HepG2 (cell line): ENCODE measurements around the gene DZANK1. TPM values are rescaled to one million over a fixed set of nuclear protein-coding genes. Genes with fewer than 3 reads are reported as not detected.

Experiments
- ETV6 ChIP-seq: sonication (generic); formaldehyde crosslinking; conservative IDR thresholded peaks from 2 replicates; pipeline ENCODE4 v1.4.0; 2020; ENCODE audit warnings: missing genetic modification reagents
- GTF3A ChIP-seq: sonication (generic); formaldehyde crosslinking; conservative IDR thresholded peaks from 2 replicates; pipeline ENCODE4 v1.4.0; 2020; ENCODE audit warnings: mild to moderate bottlenecking, missing genetic modification reagents
- IRF9 ChIP-seq: sonication (generic); formaldehyde crosslinking; IDR thresholded peaks from 2 replicates; pipeline ENCODE4 v1.8.0; 2022; ENCODE audit warnings: missing genetic modification reagents, mild to moderate bottlenecking, borderline replicate concordance
- KLF16 ChIP-seq, 2 experiments: sonication (generic) in 1 of 2; formaldehyde crosslinking in 1 of 2; IDR thresholded peaks; 2 replicates each; pipeline versions ENCODE4 v1.6.1 to v1.8.0; 2016 to 2023; ENCODE audit warnings: missing genetic modification reagents in 2 of 2, missing compliant biosample characterization in 1 of 2
- MED13 ChIP-seq: sonication (generic); formaldehyde crosslinking; IDR thresholded peaks from 2 replicates; pipeline ENCODE4 v1.5.0; 2020; ENCODE audit warnings: missing genetic modification reagents
- MIER2 ChIP-seq: IDR thresholded peaks from 2 replicates; pipeline ENCODE4 v1.6.1; 2016; ENCODE audit warnings: missing biosample characterization, missing genetic modification reagents
- NCOA2 ChIP-seq: sonication (generic); formaldehyde crosslinking; IDR thresholded peaks from 2 replicates; pipeline ENCODE4 v1.8.0; 2022; ENCODE audit warnings: inconsistent platforms
- PRDM10 ChIP-seq: sonication (generic); formaldehyde crosslinking; IDR thresholded peaks from 2 replicates; pipeline ENCODE4 v1.4.0; 2020; ENCODE audit warnings: low read depth, missing genetic modification reagents
- REPIN1 ChIP-seq: sonication (generic); formaldehyde crosslinking; IDR thresholded peaks from 2 replicates; pipeline ENCODE4 v1.8.0; 2022; ENCODE audit warnings: missing genetic modification reagents, low read depth, mild to moderate bottlenecking, borderline replicate concordance
- SRY ChIP-seq: sonication (generic); formaldehyde crosslinking; IDR thresholded peaks from 2 replicates; pipeline ENCODE4 v1.8.0; 2022; ENCODE audit warnings: mild to moderate bottlenecking, missing genetic modification reagents
- TGIF2 ChIP-seq: IDR thresholded peaks from 2 replicates; pipeline ENCODE4 v1.6.1; 2016; ENCODE audit warnings: control low read depth, missing compliant biosample characterization
- TSC22D2 ChIP-seq: sonication (generic); formaldehyde crosslinking; IDR thresholded peaks from 2 replicates; pipeline ENCODE4 v1.5.1; 2020; ENCODE audit warnings: missing genetic modification reagents, mild to moderate bottlenecking, borderline replicate concordance
- ZKSCAN5 ChIP-seq: sonication (generic); formaldehyde crosslinking; IDR thresholded peaks from 2 replicates; pipeline ENCODE4 v1.5.1; 2020; ENCODE audit warnings: mild to moderate bottlenecking, missing genetic modification reagents
- ZMAT3 ChIP-seq: sonication (generic); formaldehyde crosslinking; conservative IDR thresholded peaks from 2 replicates; pipeline ENCODE4 v1.7.0; 2021; ENCODE audit warnings: missing genetic modification reagents
- ZNF383 ChIP-seq: sonication (generic); formaldehyde crosslinking; IDR thresholded peaks from 2 replicates; pipeline ENCODE4 v1.4.0; 2020; ENCODE audit warnings: missing genetic modification reagents, mild to moderate bottlenecking, borderline replicate concordance
- ZNF572 ChIP-seq: sonication (generic); formaldehyde crosslinking; IDR thresholded peaks from 2 replicates; pipeline ENCODE4 v1.5.1; 2020; ENCODE audit warnings: mild to moderate bottlenecking, missing genetic modification reagents
- polyA plus RNA-seq, 8 experiments: library from polyadenylated mRNA; depleted of rRNA in 3 of 8; stranded (reverse) in 7 of 8; unstranded in 1 of 8; fragments of >200 nt; fragmentation: Illumina TruSeq in 4 of 8; extraction: Trizol in 4 of 8; gene quantifications; 2 replicates each; pipeline versions ENCODE4 v1.2.1 to v1.2.3, GENCODE V29; 2011 to 2016; ENCODE audit warnings: low read depth in 4 of 8, missing spikeins in 1 of 8, mixed read lengths in 1 of 8; ENCODE audit not compliant: insufficient read depth in 1 of 8
- total RNA-seq, 5 experiments: library from RNA; depleted of rRNA; stranded (reverse); fragments of >200 nt; fragmentation: Illumina TruSeq; extraction: Trizol; gene quantifications; 2 replicates each; pipeline ENCODE4 v1.2.3, GENCODE V29; 2016; ENCODE audit warnings: low read depth in 1 of 5
- TF ChIP-seq, protein P1 (sequence below): sonication (generic); formaldehyde crosslinking; IDR thresholded peaks from 2 replicates; pipeline ENCODE4 v1.4.0; 2020; ENCODE audit warnings: mild to moderate bottlenecking, low read depth, missing genetic modification reagents
- TF ChIP-seq, protein P2 (sequence below): sonication (generic); formaldehyde crosslinking; IDR thresholded peaks from 2 replicates; pipeline ENCODE4 v1.4.0; 2020; ENCODE audit warnings: missing genetic modification reagents
- TF ChIP-seq, protein P3 (sequence below): sonication (generic); formaldehyde crosslinking; IDR thresholded peaks from 2 replicates; pipeline ENCODE4 v1.5.0; 2020; ENCODE audit warnings: missing genetic modification reagents

DZANK1 gene
- total and polyA plus RNA-seq, 2 of the 13 experiments (the other 11 are each of a cell fraction or from before 2014, with no cell fraction given) = 1.6 to 3.2 TPM

GRCh38 chr20:18466894-18467730, at the start of gene DZANK1, which contains the start of gene POLR3F (continued):
- TF ChIP-seq PRDM10 (no peak; the same call in 1 of the 2 replicates), IRF9 (peak; percentile 90), MED13 (CRISPR knock-in tag) (peak; percentile 68; the same call in 1 of the 2 replicates), ZMAT3 (CRISPR knock-in tag) (peak; percentile 86), TSC22D2 (peak; percentile 30; the same call in 1 of the 2 replicates), TGIF2 (peak; percentile 83), ZNF572 (CRISPR knock-in tag) (no peak), ZKSCAN5 (CRISPR knock-in tag) (no peak), MIER2 (peak; percentile 66; the same call in 1 of the 2 replicates), GTF3A (CRISPR knock-in tag) (no peak), ETV6 (peak; percentile 83), REPIN1 (CRISPR knock-in tag) (peak; percentile 79; the same call in 1 of the 2 replicates), KLF16 (CRISPR knock-in tag; IDR thresholded peaks at IDR 0.05) (peak in 1 of 2 experiments; percentile 94; a peak in 2 of 4 replicates), NCOA2 (CRISPR knock-in tag) (no peak; the same call in 1 of the 2 replicates), ZNF383 (CRISPR knock-in tag) (no peak), SRY (CRISPR knock-in tag) (0 out of 2 replicates have a peak, but pooled peaks have one; percentile 17)
- TF ChIP-seq, protein P1, sequence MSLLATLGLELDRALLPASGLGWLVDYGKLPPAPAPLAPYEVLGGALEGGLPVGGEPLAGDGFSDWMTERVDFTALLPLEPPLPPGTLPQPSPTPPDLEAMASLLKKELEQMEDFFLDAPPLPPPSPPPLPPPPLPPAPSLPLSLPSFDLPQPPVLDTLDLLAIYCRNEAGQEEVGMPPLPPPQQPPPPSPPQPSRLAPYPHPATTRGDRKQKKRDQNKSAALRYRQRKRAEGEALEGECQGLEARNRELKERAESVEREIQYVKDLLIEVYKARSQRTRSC (CRISPR knock-in tag) = no peak
- TF ChIP-seq, protein P2, sequence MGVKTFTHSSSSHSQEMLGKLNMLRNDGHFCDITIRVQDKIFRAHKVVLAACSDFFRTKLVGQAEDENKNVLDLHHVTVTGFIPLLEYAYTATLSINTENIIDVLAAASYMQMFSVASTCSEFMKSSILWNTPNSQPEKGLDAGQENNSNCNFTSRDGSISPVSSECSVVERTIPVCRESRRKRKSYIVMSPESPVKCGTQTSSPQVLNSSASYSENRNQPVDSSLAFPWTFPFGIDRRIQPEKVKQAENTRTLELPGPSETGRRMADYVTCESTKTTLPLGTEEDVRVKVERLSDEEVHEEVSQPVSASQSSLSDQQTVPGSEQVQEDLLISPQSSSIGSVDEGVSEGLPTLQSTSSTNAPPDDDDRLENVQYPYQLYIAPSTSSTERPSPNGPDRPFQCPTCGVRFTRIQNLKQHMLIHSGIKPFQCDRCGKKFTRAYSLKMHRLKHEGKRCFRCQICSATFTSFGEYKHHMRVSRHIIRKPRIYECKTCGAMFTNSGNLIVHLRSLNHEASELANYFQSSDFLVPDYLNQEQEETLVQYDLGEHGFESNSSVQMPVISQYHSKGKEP (CRISPR knock-in tag) = peak; percentile 82
- TF ChIP-seq, protein P3, sequence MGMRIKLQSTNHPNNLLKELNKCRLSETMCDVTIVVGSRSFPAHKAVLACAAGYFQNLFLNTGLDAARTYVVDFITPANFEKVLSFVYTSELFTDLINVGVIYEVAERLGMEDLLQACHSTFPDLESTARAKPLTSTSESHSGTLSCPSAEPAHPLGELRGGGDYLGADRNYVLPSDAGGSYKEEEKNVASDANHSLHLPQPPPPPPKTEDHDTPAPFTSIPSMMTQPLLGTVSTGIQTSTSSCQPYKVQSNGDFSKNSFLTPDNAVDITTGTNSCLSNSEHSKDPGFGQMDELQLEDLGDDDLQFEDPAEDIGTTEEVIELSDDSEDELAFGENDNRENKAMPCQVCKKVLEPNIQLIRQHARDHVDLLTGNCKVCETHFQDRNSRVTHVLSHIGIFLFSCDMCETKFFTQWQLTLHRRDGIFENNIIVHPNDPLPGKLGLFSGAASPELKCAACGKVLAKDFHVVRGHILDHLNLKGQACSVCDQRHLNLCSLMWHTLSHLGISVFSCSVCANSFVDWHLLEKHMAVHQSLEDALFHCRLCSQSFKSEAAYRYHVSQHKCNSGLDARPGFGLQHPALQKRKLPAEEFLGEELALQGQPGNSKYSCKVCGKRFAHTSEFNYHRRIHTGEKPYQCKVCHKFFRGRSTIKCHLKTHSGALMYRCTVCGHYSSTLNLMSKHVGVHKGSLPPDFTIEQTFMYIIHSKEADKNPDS (CRISPR knock-in tag) = peak; percentile 81; the same call in 1 of the 2 replicates
